ENCODE results near the gene ATP1A1. TPM values are rescaled to one million over a fixed set of nuclear protein-coding genes. Genes with fewer than 3 reads are reported as not detected.

ATP1A1 gene
- polyA plus RNA-seq, 3 donors = 32.3 to 135 (median 32.7) TPM

DNA sequence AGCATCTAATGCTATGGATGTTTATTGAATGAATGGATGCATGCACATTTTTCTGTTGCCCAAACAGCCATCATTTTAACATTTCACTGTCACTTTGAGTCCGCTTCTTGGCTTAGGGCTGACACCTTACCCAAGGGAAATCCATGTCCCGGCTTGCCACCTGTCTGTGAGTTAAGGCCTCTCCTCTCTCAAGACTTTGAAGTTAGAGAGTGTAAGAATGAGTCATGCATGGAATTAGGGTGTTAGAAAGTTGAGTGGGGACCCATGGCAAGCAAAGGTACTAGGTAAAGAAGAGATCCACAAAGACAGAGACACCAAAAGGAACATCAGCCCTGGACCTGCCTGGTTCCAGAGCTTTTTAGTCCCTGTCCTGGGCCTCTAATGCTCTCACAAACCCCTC lies 35.1 kb downstream of the ATP1A1 start:
- Mint-ChIP-seq H3K4me3 (no peak overlapping the region), H3K27ac (no peak overlapping the region), H3K36me3 (peaks cover 44 to 50% of the 10 kb centered on the region in 2 donors), H3K4me1 (no peaks in the 10 kb centered on the region), H3K9me3 (peaks cover 0 to 2% (median 0%) of the 10 kb centered on the region in 7 donors), H3K27me3 (ENCODE audit: low read depth in 3 of 3) (no peaks in the 10 kb centered on the region)
- TF ChIP-seq CTCF (IDR thresholded peaks at IDR 0.05) = no peak
- no CpG with 5 or more reads among the region's 2 CpGs for WGBS (ENCODE audit: insufficient coverage)
- intact Hi-C loops (cut with micrococcal nuclease) = no loop called here
- no peaks in the 10 kb centered on the region for H3K27me3 ChIP-seq (ENCODE audit: control insufficient read depth in 2 of 2, insufficient read depth in 2 of 2, low read length in 2 of 2)
- H2AFZ ChIP-seq (ENCODE audit: insufficient read depth, low read depth, low read length, poor library complexity, severe bottlenecking) = no peak overlapping the region
- no peaks in the 10 kb centered on the region for H3K9me3 ChIP-seq (replicated peaks in 1 of 2; ENCODE audit: control insufficient read depth in 1 of 2, insufficient read depth in 1 of 2, low read length in 2 of 2)
- no peak overlapping the region for H3K4me2 ChIP-seq (replicated peaks; ENCODE audit: extremely low read depth, low read length, poor library complexity, severe bottlenecking)
- no peaks in the 10 kb centered on the region for H3K79me2 ChIP-seq (ENCODE audit: insufficient read depth, low read length)
- DNase-seq = no peak
- H3K9ac ChIP-seq (ENCODE audit: insufficient read depth, low read length, poor library complexity, severe bottlenecking) = no peak overlapping the region
- H4K20me1 ChIP-seq (ENCODE audit: insufficient read depth, low read length) = peaks cover 6% of the 10 kb centered on the region
- H3K36me3 ChIP-seq (replicated peaks in 1 of 2; ENCODE audit: control insufficient read depth in 1 of 2, insufficient read depth in 2 of 2, low read length in 2 of 2) = peaks cover 34 to 51% of the 10 kb centered on the region in 2 donors
- H3K27ac ChIP-seq (ENCODE audit: low read depth in 1 of 2, low read length in 2 of 2) = no peak overlapping the region
- no peak overlapping the region for H3K4me3 ChIP-seq (replicated peaks in 1 of 3; ENCODE audit: low read depth in 2 of 3, low read length in 3 of 3)
- no peaks in the 10 kb centered on the region for H3K4me1 ChIP-seq (ENCODE audit: control insufficient read depth in 1 of 2, insufficient read depth in 2 of 2, low read length in 2 of 2)

DNA sequence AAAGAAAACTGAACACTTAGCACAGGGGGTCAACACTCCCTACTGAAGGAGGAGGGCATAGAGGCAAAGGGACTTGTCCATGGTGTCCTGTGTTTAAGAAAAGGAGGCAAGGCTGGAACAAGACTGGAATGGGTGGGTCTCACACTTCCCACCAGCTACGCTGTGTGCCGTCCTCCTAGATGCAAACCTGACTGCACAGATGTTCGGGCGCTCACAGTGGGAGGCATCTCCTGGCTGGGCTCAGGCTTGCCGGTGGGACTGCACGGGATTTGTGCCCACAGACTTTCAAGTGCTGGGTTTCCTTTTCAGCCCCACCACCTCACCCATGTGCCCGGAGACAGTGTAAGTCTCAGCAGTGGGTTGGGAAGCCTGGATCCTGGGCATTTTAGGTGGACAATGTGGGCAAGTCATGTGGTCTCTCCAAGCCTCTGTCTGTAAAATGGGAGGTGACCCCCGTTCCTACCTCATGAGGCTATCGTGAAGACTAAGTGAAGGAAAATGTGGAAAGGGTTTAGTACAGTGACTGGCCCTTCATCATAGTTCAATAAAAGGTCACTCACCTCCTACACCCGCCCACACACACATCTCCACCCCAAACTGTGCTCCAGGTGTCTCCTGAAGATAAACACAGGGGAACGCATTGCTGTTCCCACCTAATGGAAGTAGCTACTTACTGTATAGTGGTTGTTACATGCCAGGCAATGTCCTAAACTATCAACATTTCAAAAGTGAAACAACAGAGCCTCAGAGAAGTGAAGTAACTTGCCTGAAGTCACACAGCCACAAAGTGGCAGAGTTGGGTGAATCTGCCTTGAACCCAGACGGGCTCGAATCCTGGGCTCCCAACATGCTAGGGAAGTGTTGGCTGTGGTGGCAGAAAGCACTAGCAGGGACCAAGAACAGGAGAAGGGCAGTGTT lies 36.0 kb downstream of the ATP1A1 start:
- Histone ChIP-seq H3K4me3 (replicated peaks in 1 of 3; ENCODE audit: low read depth in 2 of 3, low read length in 3 of 3) (no peak overlapping the region), H3K36me3 (replicated peaks in 1 of 2; ENCODE audit: control insufficient read depth in 1 of 2, insufficient read depth in 2 of 2, low read length in 2 of 2) (peaks cover 25 to 42% of the 10 kb centered on the region in 2 donors), H3K4me1 (ENCODE audit: control insufficient read depth in 1 of 2, insufficient read depth in 2 of 2, low read length in 2 of 2) (no peaks in the 10 kb centered on the region), H2AFZ (ENCODE audit: insufficient read depth, low read depth, low read length, poor library complexity, severe bottlenecking) (no peak overlapping the region), H3K27me3 (ENCODE audit: control insufficient read depth in 2 of 2, insufficient read depth in 2 of 2, low read length in 2 of 2) (no peaks in the 10 kb centered on the region), H3K4me2 (replicated peaks; ENCODE audit: extremely low read depth, low read length, poor library complexity, severe bottlenecking) (no peak overlapping the region), H3K79me2 (ENCODE audit: insufficient read depth, low read length) (no peaks in the 10 kb centered on the region), H3K9ac (ENCODE audit: insufficient read depth, low read length, poor library complexity, severe bottlenecking) (no peak overlapping the region), H4K20me1 (ENCODE audit: insufficient read depth, low read length) (peaks cover 3% of the 10 kb centered on the region), H3K27ac (ENCODE audit: low read depth in 1 of 2, low read length in 2 of 2) (no peak overlapping the region), H3K9me3 (replicated peaks in 1 of 2; ENCODE audit: control insufficient read depth in 1 of 2, insufficient read depth in 1 of 2, low read length in 2 of 2) (no peaks in the 10 kb centered on the region)
- no peak for DNase-seq
- Mint-ChIP-seq H3K36me3 (peaks cover 36 to 41% of the 10 kb centered on the region in 2 donors), H3K9me3 (peaks cover 0 to 2% (median 0%) of the 10 kb centered on the region in 7 donors), H3K27ac (peak overlapping the region in 3 of 7 donors; percentile 45 to 61 (median 46)), H3K27me3 (ENCODE audit: low read depth in 3 of 3) (no peaks in the 10 kb centered on the region), H3K4me1 (no peaks in the 10 kb centered on the region), H3K4me3 (no peak overlapping the region)
- 100% methylated on average over 3 of the region's 13 CpGs for WGBS (ENCODE audit: insufficient coverage)
- intact Hi-C loops (cut with micrococcal nuclease) = no loop called here
- TF ChIP-seq CTCF (IDR thresholded peaks at IDR 0.05) = no peak

Measured in CD14-positive monocyte (primary cell).